K562 (cell line): ENCODE data around the gene ST3GAL5. TPM values are rescaled to one million over a fixed set of nuclear protein-coding genes. Genes with fewer than 3 reads are reported as not detected.

Source experiments
- ATAC-seq: fragments of 200-7000 bp; cut with Tn5 transposase; 3 replicates; pipeline ENCODE4 v1.9.1; 2020; ENCODE audit warnings: moderate library complexity
- BruUV-seq: library from RNA; stranded (reverse); fragments of 400-500 nt; replicated peaks from 2 replicates; lab custom pipeline; 2021; lab: Mats Ljungman, UMichigan
- CTCF ChIA-PET: fragments of 300-600 bp; formaldehyde crosslinking; extraction: SDS; loops from one replicate; lab custom pipeline; 2021; ENCODE audit warnings: low intra/inter-chr PET ratio; lab: Yijun Ruan, JAX
- POLR2A ChIA-PET: fragments of 300-600, 350-650 bp; sonication (Branson Sonifier 250); formaldehyde crosslinking; extraction: SDS; loops from one replicate; lab custom pipeline; 2021; ENCODE audit warnings: antibody characterized with exemption, inconsistent platforms; lab: Yijun Ruan, JAX
- DNase-seq, 4 experiments: peaks; one replicate each; pipeline versions ENCODE4 v3.0.0 to v3.0.0-alpha.2; 2011 to 2018; ENCODE audit warnings: low spot score in 3 of 4, mixed read lengths in 3 of 4; ENCODE audit errors: extremely low read depth in 1 of 4
- FAIRE-seq: peaks from 2 replicates; lab custom pipeline; 2011; peaks lifted over from hg19 to GRCh38; lab: Jason Lieb, UNC
- H2AFZ ChIP-seq: 2 replicates; pipeline ENCODE4 v1.6.0; 2011; ENCODE audit warnings: low read depth, low read length, control low read depth, inconsistent platforms
- H3K27ac ChIP-seq: fragments of 200-600 bp; 3 replicates; pipeline ENCODE4 v1.8.0; 2011; ENCODE audit warnings: low read depth, mild to moderate bottlenecking, control low read depth, inconsistent platforms, low read length, moderate library complexity, mixed read lengths; ENCODE audit errors: extremely low read depth
- H3K27me3 ChIP-seq, 2 experiments: fragments of 300-600 bp in 1 of 2; 2 replicates in 1 of 2; 3 replicates in 1 of 2; pipeline versions ENCODE4 v1.6.0 to v1.8.0; 2011; ENCODE audit warnings: inconsistent platforms in 2 of 2, low read length in 2 of 2, mild to moderate bottlenecking in 1 of 2, mixed read lengths in 1 of 2, moderate library complexity in 1 of 2; ENCODE audit not compliant: control insufficient read depth in 2 of 2, insufficient read depth in 2 of 2
- H3K36me3 ChIP-seq: fragments of 300-600 bp; 3 replicates; pipeline ENCODE4 v1.8.0; 2011; ENCODE audit warnings: mild to moderate bottlenecking, low read length, inconsistent platforms; ENCODE audit not compliant: control insufficient read depth, insufficient read depth
- H3K4me1 ChIP-seq, 2 experiments: fragments of 200-600 bp in 1 of 2; replicated peaks in 1 of 2; 2 replicates in 1 of 2; 3 replicates in 1 of 2; pipeline versions ENCODE4 v1.5.1 to v1.8.0; 2011; ENCODE audit warnings: inconsistent platforms in 2 of 2, low read length in 2 of 2, mild to moderate bottlenecking in 1 of 2, mixed read lengths in 1 of 2, moderate library complexity in 1 of 2; ENCODE audit not compliant: control insufficient read depth in 2 of 2, insufficient read depth in 2 of 2
- H3K4me2 ChIP-seq: 2 replicates; pipeline ENCODE4 v1.6.1; 2011; ENCODE audit warnings: low read length, control low read depth, inconsistent platforms, mixed read lengths; ENCODE audit not compliant: insufficient read depth
- H3K4me3 ChIP-seq: fragments of 200-600 bp; sonication (generic), shearing (Covaris generic); 2 replicates; pipeline ENCODE4 v1.5.1; 2016; ENCODE audit warnings: control low read depth, inconsistent platforms
- H3K79me2 ChIP-seq: fragments of 200-600 bp; 3 replicates; pipeline ENCODE4 v1.8.0; 2011; ENCODE audit warnings: low read length, inconsistent platforms; ENCODE audit not compliant: control insufficient read depth, insufficient read depth
- H3K9ac ChIP-seq, 2 experiments: 2 replicates each; pipeline versions ENCODE4 v1.6.0 to v1.6.1; 2011; ENCODE audit warnings: low read depth in 2 of 2, low read length in 2 of 2, control low read depth in 1 of 2, inconsistent platforms in 1 of 2, mild to moderate bottlenecking in 1 of 2, mixed read lengths in 1 of 2; ENCODE audit not compliant: insufficient read depth in 1 of 2
- H3K9me1 ChIP-seq: one replicate; pipeline ENCODE4 v1.6.0; 2011; ENCODE audit warnings: inconsistent platforms, mild to moderate bottlenecking, low read length, moderate library complexity; ENCODE audit not compliant: control insufficient read depth, insufficient read depth
- H3K9me3 ChIP-seq: replicated peaks from 2 replicates; pipeline ENCODE4 v1.5.1; 2011; ENCODE audit warnings: low read depth, low read length, inconsistent platforms; ENCODE audit not compliant: control insufficient read depth, insufficient read depth
- H4K20me1 ChIP-seq: replicated peaks from 2 replicates; pipeline ENCODE4 v1.6.1; 2011; ENCODE audit warnings: low read length, inconsistent platforms, mixed read lengths; ENCODE audit not compliant: control insufficient read depth, insufficient read depth
- BRD9 ChIP-seq: fragments of 450-650 bp; IDR thresholded peaks from 2 replicates; pipeline ENCODE4 v1.6.1; 2018; ENCODE audit warnings: low read depth; ENCODE audit not compliant: partially characterized antibody
- CBX5 ChIP-seq: IDR thresholded peaks from 2 replicates; pipeline ENCODE4 v1.6.1; 2014; ENCODE audit warnings: low read depth, borderline replicate concordance
- CLOCK ChIP-seq: fragments of 250-450 bp; sonication (Bioruptor Pico); IDR thresholded peaks from 2 replicates; pipeline ENCODE4 v1.4.0; 2020; ENCODE audit warnings: mild to moderate bottlenecking, moderate library complexity, borderline replicate concordance
- EWSR1 ChIP-seq: fragments of 450-650 bp; IDR thresholded peaks from 2 replicates; pipeline ENCODE4 v1.6.1; 2018; ENCODE audit warnings: borderline replicate concordance, mild to moderate bottlenecking, low read depth, moderate library complexity; ENCODE audit not compliant: partially characterized antibody
- FOXJ3 ChIP-seq: sonication (generic); formaldehyde crosslinking; IDR thresholded peaks from 2 replicates; pipeline ENCODE4 v1.4.0; 2020; ENCODE audit warnings: mild to moderate bottlenecking, missing genetic modification reagents
- FOXM1 ChIP-seq, 2 experiments: fragments of 450-650 bp in 1 of 2; sonication (generic) in 1 of 2; formaldehyde crosslinking in 1 of 2; IDR thresholded peaks; 2 replicates each; pipeline versions ENCODE4 v1.6.1 to v1.9.0; 2017 to 2022; ENCODE audit warnings: low read depth in 2 of 2, mild to moderate bottlenecking in 2 of 2, missing genetic modification reagents in 1 of 2, moderate library complexity in 1 of 2
- GABPB1 ChIP-seq: sonication (generic); formaldehyde crosslinking; IDR thresholded peaks from 2 replicates; pipeline ENCODE4 v1.8.0; 2022; ENCODE audit warnings: mild to moderate bottlenecking, missing genetic modification reagents
- HLTF ChIP-seq: fragments of 450-650 bp; IDR thresholded peaks from 2 replicates; pipeline ENCODE4 v1.6.1; 2016
- MTF1 ChIP-seq: fragments of 250-450 bp; sonication (Bioruptor Pico); IDR thresholded peaks from 2 replicates; pipeline ENCODE4 v1.9.0; 2021; ENCODE audit warnings: moderate library complexity, mild to moderate bottlenecking, inconsistent platforms, borderline replicate concordance
- TFAM ChIP-seq: fragments of 250-450 bp; sonication (Bioruptor Pico); conservative IDR thresholded peaks from 2 replicates; pipeline ENCODE4 v1.5.0; 2021; ENCODE audit warnings: mild to moderate bottlenecking, moderate library complexity
- U2AF2 ChIP-seq: fragments of 200-400 bp; formaldehyde crosslinking; optimal IDR thresholded peaks from 2 replicates; pipeline ENCODE3; 2017; ENCODE audit warnings: low read depth, mild to moderate bottlenecking, low read length
- WGBS: fragments of 100-300 bp; shearing (Covaris generic); methylation state at CpG from one replicate; pipeline ENCODE4 v1.1.6; 2016; ENCODE audit warnings: low coverage, mixed read lengths; ENCODE audit not compliant: insufficient coverage; ENCODE audit errors: missing lambda C conversion rate; 5-methylcytosine and 5-hydroxymethylcytosine counted together
- in situ Hi-C: fragments of 300-500 bp; cut with MboI; formaldehyde crosslinking; loops from 4 replicates; pipeline ENCODE4 v1.15.0; 2018; ENCODE audit warnings: inconsistent platforms, mixed read lengths
- intact Hi-C: fragments of 100-400 bp; cut with micrococcal nuclease; formaldehyde crosslinking; loops from 2 replicates; pipeline ENCODE4 v1.14.2; 2022
- polyA plus RNA-seq, 8 experiments: library from polyadenylated mRNA; depleted of rRNA in 4 of 8; stranded (reverse) in 5 of 8; unstranded in 3 of 8; fragments of >200 nt; fragmentation: Nextera tagmentation in 2 of 8; fragmentation: Illumina TruSeq in 1 of 8; extraction: Ambion mirVana in 2 of 8; extraction: Trizol in 1 of 8; gene quantifications; 2 replicates each; pipeline versions ENCODE4 v1.2.1 to v1.2.3, GENCODE V29; 2011 to 2014; ENCODE audit warnings: inconsistent platforms in 1 of 8, missing spikeins in 1 of 8
- total RNA-seq, 7 experiments: library from RNA; depleted of rRNA in 6 of 7; stranded (reverse); fragments of >200 nt in 6 of 7; fragmentation: Illumina TruSeq in 2 of 7; extraction: Trizol in 2 of 7; gene quantifications; 2 replicates each; pipeline versions ENCODE4 v1.2.1 to v1.2.3, GENCODE V29; 2011 to 2021; ENCODE audit warnings: low replicate concordance in 1 of 7

ST3GAL5 gene
- total and polyA plus RNA-seq, 9 of the 15 experiments (the other 6 are each of a cell fraction or from before 2014, with no cell fraction given), result 1.6 to 10.0 (median 4.2) TPM

- Histone ChIP-seq H3K4me3 (no peak overlapping the region), H3K4me1 (peaks cover 0 to under 1% of the 10 kb centered on the region in 2 experiments; a peak in 1 of 5 replicates), H3K27ac (no peak overlapping the region), H3K36me3 (no peaks in the 10 kb centered on the region), H3K9me1 (no peaks in the 10 kb centered on the region), H4K20me1 (no peaks in the 10 kb centered on the region), H3K9me3 (no peaks in the 10 kb centered on the region), H3K27me3 (peaks cover 64 to 90% of the 10 kb centered on the region in 2 experiments), H3K4me2 (no peak overlapping the region), H2AFZ (no peak overlapping the region), H3K79me2 (no peaks in the 10 kb centered on the region), H3K9ac (0 out of 4 replicates have a peak overlapping the region, but pooled peaks of 1 of the 2 experiments have one; percentile 22)
- no peak; the same call in 1 of the 3 replicates for ATAC-seq
- intact Hi-C loops, result no loop called here
- ChIA-PET POLR2A (interaction anchor here (1.0 kb wide), 1 partner anchor 23 kb away, joined by 5 read pairs; no protein-coding TSS in a partner anchor), CTCF (no interaction called here)
- DNase-seq, result no peak
- WGBS, result 3% methylated on average over 22 of the region's 22 CpGs
- in situ Hi-C loops, result no loop called here
- BruUV-seq, result no TSS peak
- no peak for FAIRE-seq
- TF ChIP-seq BRD9 (no peak), GABPB1 (CRISPR knock-in tag) (no peak)
These were observed 96.9 kb downstream of the ST3GAL5 start for GRCh38 chr2:85791704-85792565.

DNA sequence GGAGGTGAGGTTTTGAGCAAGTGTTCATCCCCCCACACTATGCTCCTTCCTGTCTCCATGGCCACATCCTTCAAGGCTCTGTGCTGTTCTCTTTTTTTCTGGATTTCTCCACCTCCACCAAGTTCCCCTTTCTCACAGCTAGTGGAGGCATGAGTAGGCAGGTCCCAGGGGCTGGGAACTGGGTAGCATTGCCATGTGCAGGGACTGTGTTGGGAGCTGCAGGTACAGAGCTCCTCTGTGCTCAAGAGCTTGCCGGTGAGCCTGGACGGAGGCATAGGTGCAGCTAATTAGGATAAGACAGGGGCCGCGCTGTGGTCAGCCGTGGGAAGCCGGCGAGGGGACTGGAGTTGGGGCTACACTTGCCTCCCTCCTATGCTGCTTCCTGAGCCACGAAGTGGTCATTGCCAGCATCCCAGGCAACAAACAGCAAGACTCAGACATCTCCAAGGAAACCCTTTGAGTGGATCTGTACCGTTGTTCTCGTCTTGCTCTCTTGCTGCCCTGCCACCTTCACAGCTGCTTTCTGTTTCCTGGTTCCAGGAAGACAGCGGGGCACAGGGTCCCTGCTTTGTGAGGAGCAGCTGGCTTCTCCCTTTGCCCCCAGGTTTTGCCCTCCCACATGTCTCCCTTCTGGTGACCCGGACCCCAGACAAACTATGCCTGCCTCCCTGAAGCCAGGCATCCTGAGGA is 98.1 kb downstream of the ST3GAL5 start:
- Histone ChIP-seq H3K4me3 (no peak overlapping the region), H3K4me1 (peaks cover 0 to 2% of the 10 kb centered on the region in 2 experiments; a peak in 1 of 5 replicates), H4K20me1 (no peaks in the 10 kb centered on the region), H3K36me3 (no peaks in the 10 kb centered on the region), H3K27me3 (peaks cover 63 to 90% of the 10 kb centered on the region in 2 experiments), H3K27ac (no peak overlapping the region), H3K79me2 (no peaks in the 10 kb centered on the region), H3K9me3 (no peaks in the 10 kb centered on the region), H3K4me2 (no peak overlapping the region), H3K9ac (no peak overlapping the region; a peak in 1 of 4 replicates), H2AFZ (no peak overlapping the region), H3K9me1 (no peaks in the 10 kb centered on the region)
- DNase-seq, result no peak
- no TSS peak for BruUV-seq
- no peak for ATAC-seq
- ChIA-PET POLR2A (no interaction called here), CTCF (no interaction called here)
- FAIRE-seq, result no peak
- intact Hi-C loops (no loop called here), in situ Hi-C loops (no loop called here)
- WGBS, result 2% methylated on average over 12 of the region's 12 CpGs
- no peak for TF ChIP-seq U2AF2
- no peak for TF ChIP-seq MTF1 (CRISPR knock-in tag)
- no peak for TF ChIP-seq FOXM1 (IDR thresholded peaks at IDR 0.05; ENCODE audit: low read depth)
- TF ChIP-seq FOXM1 (CRISPR knock-in tag; IDR thresholded peaks at IDR 0.05; ENCODE audit: low read depth), result no peak
- TF ChIP-seq CLOCK (CRISPR knock-in tag), result no peak
- no peak for TF ChIP-seq HLTF
- TF ChIP-seq TFAM, result no peak
- no peak for TF ChIP-seq CBX5
- no peak for TF ChIP-seq FOXJ3
- TF ChIP-seq EWSR1, result no peak
